ENCODE data around the gene CNTNAP2.

CNTNAP2 gene

DNA sequence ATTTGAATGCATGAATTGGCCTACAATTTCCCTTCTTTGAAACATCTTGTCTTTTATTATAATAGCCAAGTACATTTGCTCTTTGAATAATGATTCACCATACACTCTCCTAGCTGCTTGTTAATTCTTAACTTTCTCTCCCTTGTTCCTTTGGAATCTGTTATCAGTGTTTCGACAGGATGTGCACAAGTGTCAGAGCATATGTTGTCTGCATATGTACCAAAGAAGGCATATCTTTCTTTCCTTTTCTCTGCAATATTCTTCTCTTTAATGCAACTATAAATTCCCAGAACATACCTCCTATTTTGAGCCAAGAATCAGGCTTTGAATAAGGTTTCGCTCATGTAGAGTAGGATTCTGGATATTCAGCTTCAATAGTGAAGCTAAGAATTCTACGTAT is 1625.7 kb downstream of the CNTNAP2 start:
- DNase-seq (ENCODE audit: low read depth), result no peak
- no peak overlapping the region for H3K4me3 ChIP-seq (ENCODE audit: low read depth, low read length)
- TF ChIP-seq, protein P1, sequence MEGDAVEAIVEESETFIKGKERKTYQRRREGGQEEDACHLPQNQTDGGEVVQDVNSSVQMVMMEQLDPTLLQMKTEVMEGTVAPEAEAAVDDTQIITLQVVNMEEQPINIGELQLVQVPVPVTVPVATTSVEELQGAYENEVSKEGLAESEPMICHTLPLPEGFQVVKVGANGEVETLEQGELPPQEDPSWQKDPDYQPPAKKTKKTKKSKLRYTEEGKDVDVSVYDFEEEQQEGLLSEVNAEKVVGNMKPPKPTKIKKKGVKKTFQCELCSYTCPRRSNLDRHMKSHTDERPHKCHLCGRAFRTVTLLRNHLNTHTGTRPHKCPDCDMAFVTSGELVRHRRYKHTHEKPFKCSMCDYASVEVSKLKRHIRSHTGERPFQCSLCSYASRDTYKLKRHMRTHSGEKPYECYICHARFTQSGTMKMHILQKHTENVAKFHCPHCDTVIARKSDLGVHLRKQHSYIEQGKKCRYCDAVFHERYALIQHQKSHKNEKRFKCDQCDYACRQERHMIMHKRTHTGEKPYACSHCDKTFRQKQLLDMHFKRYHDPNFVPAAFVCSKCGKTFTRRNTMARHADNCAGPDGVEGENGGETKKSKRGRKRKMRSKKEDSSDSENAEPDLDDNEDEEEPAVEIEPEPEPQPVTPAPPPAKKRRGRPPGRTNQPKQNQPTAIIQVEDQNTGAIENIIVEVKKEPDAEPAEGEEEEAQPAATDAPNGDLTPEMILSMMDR (IDR thresholded peaks at IDR 0.05; ENCODE audit: control insufficient read depth, extremely low read depth, insufficient read depth), result no peak

DNA sequence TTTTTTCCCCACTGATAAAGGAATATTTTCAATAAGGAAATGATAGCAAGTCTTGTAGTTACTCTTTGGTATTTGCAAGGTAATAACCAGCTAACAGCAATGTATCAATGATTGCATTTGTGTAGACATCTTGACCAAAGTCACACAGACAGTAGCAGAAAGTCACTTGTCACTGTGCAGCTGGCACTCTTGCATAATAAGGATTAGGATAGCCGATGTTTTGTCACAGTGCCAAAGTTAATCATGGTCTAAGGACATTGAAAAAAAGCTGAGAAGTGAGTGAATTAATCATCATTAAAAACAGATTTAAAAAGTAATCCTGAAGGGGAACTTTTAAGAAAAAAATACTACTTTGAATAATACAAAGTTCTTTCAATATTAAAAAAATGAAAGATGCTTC is 1639.7 kb downstream of the CNTNAP2 start:
- no peak for DNase-seq (ENCODE audit: low read depth)
- TF ChIP-seq, protein P1 (IDR thresholded peaks at IDR 0.05; ENCODE audit: control insufficient read depth, extremely low read depth, insufficient read depth), result no peak

DNA sequence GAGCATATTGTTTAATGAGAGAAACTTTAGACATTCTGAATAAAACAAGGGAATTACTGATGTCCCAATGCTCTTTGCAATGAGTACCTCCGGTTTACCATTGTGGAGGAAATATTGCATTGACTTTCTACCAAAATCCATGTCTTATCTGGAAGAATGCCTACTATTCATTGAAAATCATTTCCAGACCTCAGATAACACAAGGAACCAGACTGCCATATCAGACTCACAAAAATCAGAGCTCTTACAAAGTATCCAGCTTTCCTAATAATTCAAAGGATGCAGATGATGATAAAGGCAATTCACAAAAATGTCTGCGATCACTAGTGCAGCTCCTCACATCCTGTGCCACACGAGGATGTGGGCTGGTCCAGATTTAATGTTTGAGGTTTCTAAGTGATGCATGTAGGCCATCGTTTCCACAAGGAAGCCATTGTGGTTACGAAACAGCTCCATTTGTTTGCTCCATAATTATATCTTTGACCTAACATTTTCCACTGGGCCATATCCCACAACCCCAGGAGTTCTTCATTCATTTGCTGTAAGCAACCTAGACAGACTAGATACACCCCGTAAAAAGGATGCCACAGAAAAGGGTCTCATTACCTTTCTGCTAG is 1642.8 kb downstream of the CNTNAP2 start:
- TF ChIP-seq, protein P1 (IDR thresholded peaks at IDR 0.05; ENCODE audit: control insufficient read depth, extremely low read depth, insufficient read depth), result no peak
- DNase-seq (ENCODE audit: low read depth), result no peak

More for the DNA sequence above, 1639.7 kb downstream of the CNTNAP2 start:
- no peak overlapping the region for H3K4me3 ChIP-seq (ENCODE audit: low read depth, low read length)

DNA sequence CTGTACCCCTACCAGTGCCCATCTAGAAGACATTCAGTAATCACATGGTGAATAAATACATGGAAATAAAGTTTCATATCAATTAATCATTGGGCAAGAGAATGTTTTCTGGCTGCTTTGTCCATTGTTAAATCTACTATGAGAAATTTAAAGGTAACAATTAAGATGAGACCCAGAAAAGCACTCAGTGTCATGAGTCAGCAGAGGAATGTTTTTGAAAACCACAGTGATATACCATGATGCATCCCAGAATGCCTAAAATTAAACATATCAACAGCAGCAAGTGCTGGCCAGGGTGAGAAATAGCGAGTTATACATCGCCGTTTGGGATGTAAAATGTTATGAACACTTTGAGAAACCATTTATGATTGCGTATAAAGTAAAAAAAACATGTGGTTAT is 1648.7 kb downstream of the CNTNAP2 start:
- DNase-seq (ENCODE audit: low read depth), result no peak
- TF ChIP-seq, protein P1 (IDR thresholded peaks at IDR 0.05; ENCODE audit: control insufficient read depth, extremely low read depth, insufficient read depth), result no peak
- H3K4me3 ChIP-seq (ENCODE audit: low read depth, low read length), result no peak overlapping the region

More for the DNA sequence above, 1642.8 kb downstream of the CNTNAP2 start:
- H3K4me3 ChIP-seq (ENCODE audit: low read depth, low read length), result no peak overlapping the region

DNA sequence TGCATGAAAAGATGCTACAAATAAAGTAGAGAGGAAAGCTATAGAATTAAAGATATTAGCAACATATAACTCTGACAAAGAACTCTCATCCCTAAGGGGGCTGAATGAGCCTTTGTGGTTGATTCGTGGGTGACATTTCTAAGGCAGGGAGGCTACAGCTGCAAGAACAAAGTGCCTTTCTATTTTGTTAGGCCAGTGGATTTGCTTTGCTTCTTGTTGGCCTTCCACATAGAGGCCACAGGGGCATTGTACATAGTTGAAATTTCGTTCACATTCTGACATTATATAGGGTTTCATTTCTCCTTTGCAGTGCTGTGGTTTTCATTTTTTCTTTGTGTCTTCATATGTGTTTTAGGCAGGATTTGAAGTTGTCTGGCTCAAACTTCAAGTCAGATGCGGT is 1654.7 kb downstream of the CNTNAP2 start:
- no peak overlapping the region for H3K4me3 ChIP-seq (ENCODE audit: low read depth, low read length)
- TF ChIP-seq, protein P1 (IDR thresholded peaks at IDR 0.05; ENCODE audit: control insufficient read depth, extremely low read depth, insufficient read depth), result no peak
- no peak for DNase-seq (ENCODE audit: low read depth)

DNA sequence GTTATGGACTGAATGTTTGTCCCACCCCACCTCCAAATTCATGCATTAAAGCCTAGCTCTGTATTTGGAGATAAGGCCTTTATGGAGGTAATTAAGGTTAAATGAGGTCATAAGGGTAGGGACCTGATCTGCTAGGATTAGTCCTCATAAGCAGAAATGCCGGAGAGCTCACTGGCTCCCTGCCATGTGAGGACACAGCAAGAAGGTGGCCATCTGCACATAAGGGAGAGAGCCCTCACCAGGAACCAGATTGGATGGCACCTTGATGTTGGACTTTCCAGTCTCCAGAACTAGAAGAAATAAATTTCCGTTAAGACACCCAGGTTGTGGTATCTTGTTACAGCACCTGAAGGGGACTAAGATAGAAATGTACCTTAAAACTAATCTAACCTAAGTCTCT is 1657.9 kb downstream of the CNTNAP2 start:
- TF ChIP-seq, protein P1 (IDR thresholded peaks at IDR 0.05; ENCODE audit: control insufficient read depth, extremely low read depth, insufficient read depth), result no peak
- no peak for DNase-seq (ENCODE audit: low read depth)
- H3K4me3 ChIP-seq (ENCODE audit: low read depth, low read length), result no peak overlapping the region
